Fibroblast of mammary gland (primary cell): ENCODE data around the gene LRRC4.

Experiments used
- DNase-seq: peaks from one replicate; pipeline ENCODE4 v3.0.0-alpha.2; 2010; ENCODE audit warnings: low read depth
- H3K4me3 ChIP-seq: 2 replicates; pipeline ENCODE4 v1.5.1; 2011; ENCODE audit warnings: low read depth, mild to moderate bottlenecking, low read length, moderate library complexity; ENCODE audit not compliant: control insufficient read depth
- CTCF ChIP-seq: conservative IDR thresholded peaks from 2 replicates; pipeline ENCODE4 v1.5.1; 2011; ENCODE audit warnings: low read depth, low read length, inconsistent platforms; ENCODE audit not compliant: control insufficient read depth, insufficient read depth

LRRC4 gene

GRCh38 chr7:127995156-127995880 is 35.9 kb downstream of the LRRC4 start:
- DNase-seq: peak; percentile 51
- H3K4me3 ChIP-seq: no peak overlapping the region
- no peak for TF ChIP-seq CTCF

GRCh38 chr7:127993987-127994386 is 37.2 kb downstream of the LRRC4 start:
- no peak for DNase-seq
- no peak overlapping the region for H3K4me3 ChIP-seq
- TF ChIP-seq CTCF: no peak

GRCh38 chr7:127993317-127993716 is 37.9 kb downstream of the LRRC4 start:
- DNase-seq: no peak
- TF ChIP-seq CTCF: no peak
- H3K4me3 ChIP-seq: no peak overlapping the region

- DNase-seq: no peak
- H3K4me3 ChIP-seq: no peak overlapping the region
- TF ChIP-seq CTCF: no peak
Observed at GRCh38 chr7:127988751-127989150, 42.5 kb downstream of the LRRC4 start.

- no peak for TF ChIP-seq CTCF
- no peak overlapping the region for H3K4me3 ChIP-seq
- DNase-seq: no peak
Observed at GRCh38 chr7:127986581-127987521, 44.4 kb downstream of the LRRC4 start.

GRCh38 chr7:127983804-127984332 is 47.4 kb downstream of the LRRC4 start:
- TF ChIP-seq CTCF: no peak
- DNase-seq: peak; percentile 3
- no peak overlapping the region for H3K4me3 ChIP-seq
